Choroid plexus epithelial cell (primary cell): ENCODE results near the gene ERC2.

Experiments used
- DNase-seq: peaks from one replicate; pipeline ENCODE4 v3.0.0-alpha.2; 2010; ENCODE audit warnings: low read depth
- H3K4me3 ChIP-seq: 2 replicates; pipeline ENCODE4 v1.5.1; 2011; ENCODE audit warnings: low read depth, mild to moderate bottlenecking, control low read depth, low read length, moderate library complexity
- TF ChIP-seq, protein P1 (sequence below): conservative IDR thresholded peaks from 2 replicates; pipeline ENCODE4 v1.5.1; 2011; ENCODE audit warnings: low read depth, mild to moderate bottlenecking, control low read depth, inconsistent platforms, low read length, moderate library complexity

ERC2 gene

DNA sequence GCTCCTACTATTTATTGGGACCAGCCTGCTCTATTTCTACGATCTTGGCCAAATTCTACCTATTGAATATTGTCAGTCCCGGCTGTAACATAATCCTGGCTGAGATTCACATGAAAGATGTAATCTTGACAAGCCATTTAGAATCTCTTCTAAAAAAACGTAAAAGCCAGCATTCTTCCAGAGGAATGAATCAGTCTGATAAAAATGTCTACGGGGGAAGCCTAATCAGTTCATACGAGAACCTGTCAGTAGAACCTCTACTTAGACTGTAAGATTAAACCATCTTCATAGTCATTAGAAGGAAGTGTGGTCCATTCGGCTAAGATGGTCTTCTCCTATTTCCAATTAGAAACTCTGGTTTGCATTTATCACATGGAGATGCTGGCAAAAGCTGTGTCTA, 833.9 kb downstream of the ERC2 start:
- H3K4me3 ChIP-seq = no peak overlapping the region
- TF ChIP-seq, protein P1, sequence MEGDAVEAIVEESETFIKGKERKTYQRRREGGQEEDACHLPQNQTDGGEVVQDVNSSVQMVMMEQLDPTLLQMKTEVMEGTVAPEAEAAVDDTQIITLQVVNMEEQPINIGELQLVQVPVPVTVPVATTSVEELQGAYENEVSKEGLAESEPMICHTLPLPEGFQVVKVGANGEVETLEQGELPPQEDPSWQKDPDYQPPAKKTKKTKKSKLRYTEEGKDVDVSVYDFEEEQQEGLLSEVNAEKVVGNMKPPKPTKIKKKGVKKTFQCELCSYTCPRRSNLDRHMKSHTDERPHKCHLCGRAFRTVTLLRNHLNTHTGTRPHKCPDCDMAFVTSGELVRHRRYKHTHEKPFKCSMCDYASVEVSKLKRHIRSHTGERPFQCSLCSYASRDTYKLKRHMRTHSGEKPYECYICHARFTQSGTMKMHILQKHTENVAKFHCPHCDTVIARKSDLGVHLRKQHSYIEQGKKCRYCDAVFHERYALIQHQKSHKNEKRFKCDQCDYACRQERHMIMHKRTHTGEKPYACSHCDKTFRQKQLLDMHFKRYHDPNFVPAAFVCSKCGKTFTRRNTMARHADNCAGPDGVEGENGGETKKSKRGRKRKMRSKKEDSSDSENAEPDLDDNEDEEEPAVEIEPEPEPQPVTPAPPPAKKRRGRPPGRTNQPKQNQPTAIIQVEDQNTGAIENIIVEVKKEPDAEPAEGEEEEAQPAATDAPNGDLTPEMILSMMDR = no peak
- no peak for DNase-seq

DNA sequence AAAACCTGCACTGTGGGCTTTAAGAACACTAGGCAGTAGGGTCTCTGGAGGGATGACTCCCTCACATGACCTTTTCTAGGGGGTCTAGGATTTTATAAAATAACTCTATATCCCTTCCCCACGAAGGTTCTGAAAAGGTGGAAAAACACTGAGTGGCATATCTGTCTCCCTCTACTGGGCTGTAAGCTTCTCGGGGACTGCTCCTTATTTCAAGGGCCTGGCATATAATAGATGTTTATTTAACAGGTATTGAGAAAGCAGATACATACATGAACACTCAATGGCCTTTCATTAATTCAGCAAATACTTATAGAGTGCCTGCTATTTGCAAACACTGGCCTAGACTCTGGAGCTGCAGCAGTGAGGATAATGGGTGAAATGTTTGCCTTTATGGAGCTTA, 834.9 kb downstream of the ERC2 start:
- TF ChIP-seq, protein P1 = peak; percentile 19
- no peak for DNase-seq
- H3K4me3 ChIP-seq = no peak overlapping the region

DNA sequence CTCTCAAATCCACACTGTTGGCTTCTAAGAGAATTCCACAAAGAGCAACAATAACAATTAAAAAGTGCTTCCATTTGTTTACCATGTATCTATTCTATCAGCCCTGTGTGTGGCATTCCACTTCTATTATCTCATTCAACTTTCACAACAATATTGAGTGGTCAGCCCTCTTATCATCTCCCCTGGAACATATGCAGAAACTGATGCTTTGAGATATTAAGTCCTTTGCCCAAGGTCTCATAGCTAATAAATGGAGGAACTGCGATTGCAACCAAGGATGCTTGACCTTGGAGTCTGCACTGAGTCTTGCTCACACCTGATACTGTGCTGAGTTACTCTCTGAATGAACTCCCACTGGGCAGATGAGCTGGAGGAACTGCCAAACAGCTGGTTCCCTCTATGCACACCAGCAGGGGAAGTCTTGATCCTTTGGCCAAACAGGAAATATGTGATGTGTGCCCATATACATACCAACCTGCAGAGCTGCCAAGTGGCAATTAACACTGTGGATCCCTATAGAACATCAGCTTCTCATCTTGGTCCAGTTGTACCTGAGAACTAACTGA, 836.4 kb downstream of the ERC2 start:
- no peak overlapping the region for H3K4me3 ChIP-seq
- TF ChIP-seq, protein P1 = no peak
- DNase-seq = no peak

DNA sequence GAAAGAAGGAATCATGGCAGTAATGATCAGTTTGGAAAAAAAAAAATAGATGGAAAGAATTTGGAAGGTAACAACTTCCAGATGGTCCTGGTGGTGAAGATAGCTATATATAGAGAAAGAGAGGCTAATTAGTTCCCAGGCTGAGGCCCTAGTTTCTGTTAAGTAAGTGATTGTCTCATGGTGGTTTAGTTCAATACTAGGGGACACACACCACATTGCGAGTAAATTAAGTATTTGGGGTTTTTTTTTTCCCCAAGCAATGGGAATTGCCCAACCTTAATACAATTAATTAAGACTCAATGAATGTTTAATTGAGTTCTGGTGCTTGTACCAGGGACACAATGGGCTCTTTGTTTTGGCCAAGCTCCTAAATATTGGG, 837.4 kb downstream of the ERC2 start:
- DNase-seq = no peak

DNA sequence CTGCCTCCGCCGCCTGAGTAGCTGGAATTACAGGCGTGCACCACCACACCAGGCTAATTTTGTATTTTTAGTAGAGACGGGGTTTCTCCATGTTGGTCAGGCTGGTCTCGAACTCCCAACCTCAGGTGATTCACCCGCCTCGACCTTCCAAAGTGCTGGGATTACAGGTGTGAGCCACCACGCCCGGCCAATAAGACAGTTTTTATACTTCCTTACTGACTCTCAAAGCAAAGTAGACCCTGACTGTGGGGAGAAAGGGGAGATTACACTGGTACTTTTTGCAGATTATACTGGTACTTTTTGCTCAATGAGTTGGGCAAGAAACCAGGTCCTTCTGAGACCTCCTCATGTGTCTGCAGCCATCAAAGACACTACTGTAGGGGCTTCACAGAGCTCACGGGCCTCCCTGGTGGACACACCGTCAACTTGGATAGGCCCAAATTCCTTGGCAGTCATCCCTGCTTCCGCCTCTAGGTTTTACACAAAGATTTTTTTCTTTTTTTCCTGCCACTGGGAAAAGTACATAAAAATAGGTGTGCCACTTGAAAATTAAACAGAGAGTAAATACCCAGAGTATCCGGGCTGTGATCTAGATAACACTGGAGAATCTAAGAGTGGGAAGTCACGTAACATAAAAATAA, 837.9 kb downstream of the ERC2 start:
- no peak for DNase-seq
- TF ChIP-seq, protein P1 = no peak
- H3K4me3 ChIP-seq = no peak overlapping the region

More for the DNA sequence above, 837.4 kb downstream of the ERC2 start:
- TF ChIP-seq, protein P1 = no peak
- no peak overlapping the region for H3K4me3 ChIP-seq

DNA sequence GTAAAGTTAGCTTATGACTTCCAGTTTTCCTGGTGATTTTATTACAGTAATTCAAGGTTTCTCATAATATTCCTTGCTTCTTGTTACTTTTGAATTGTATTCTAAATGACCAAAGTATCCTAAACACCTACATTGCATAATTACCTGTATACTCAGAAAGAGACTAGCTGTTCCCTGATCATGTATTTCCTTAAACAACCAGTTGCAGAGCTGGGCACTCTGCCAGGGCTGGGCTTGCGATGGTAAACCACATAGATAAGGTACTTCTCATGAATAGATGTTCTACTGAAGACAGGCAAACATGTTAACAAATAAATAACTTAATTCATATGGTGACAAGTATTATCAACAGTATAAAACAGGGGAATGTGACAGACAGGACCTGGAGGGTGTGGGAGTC, 838.8 kb downstream of the ERC2 start:
- TF ChIP-seq, protein P1 = no peak
- peak; percentile 70 for DNase-seq
- no peak overlapping the region for H3K4me3 ChIP-seq

DNA sequence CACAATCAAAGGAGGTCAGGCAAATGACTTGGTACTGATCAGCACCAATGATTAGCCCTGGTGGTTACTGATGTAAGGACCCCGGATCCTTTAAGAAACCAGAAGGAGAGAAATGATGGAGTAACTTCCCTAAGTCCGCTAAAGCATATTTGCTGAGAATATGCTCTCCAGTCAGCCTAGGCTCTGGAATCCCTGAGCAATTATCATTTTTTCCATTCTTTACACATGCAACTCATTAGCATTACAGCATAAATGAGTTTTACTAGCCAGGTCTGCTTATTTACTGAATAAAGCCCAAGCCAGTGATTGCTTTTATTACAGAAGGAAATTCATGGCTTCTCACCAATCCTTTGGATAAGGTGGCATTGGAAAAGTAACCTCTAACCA, 842.0 kb downstream of the ERC2 start:
- DNase-seq = no peak
- TF ChIP-seq, protein P1 = no peak
- H3K4me3 ChIP-seq = no peak overlapping the region
